ENCODE data around the gene UNC93B1.

DNA sequence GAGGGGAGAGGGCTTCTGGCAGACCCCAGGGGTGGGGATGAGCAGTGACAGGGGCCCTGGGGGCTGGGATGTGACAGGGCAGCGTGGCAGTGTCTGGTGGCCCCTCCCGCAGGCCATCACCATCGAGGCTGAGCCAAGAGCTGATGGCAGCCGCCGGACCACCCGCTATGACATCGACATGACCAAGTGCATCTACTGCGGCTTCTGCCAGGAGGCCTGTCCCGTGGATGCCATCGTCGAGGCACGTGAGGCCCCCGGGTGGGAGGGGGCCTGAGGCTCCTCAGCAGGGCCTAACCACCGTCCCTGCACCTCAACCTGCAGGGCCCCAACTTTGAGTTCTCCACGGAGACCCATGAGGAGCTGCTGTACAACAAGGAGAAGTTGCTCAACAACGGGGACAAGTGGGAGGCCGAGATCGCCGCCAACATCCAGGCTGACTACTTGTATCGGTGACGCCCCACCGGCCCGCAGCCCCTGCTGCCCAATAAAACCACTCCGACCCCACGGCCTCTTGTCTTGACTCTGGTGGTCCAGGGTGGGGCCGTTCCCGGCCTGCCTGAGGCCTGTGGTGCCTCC lies 32.3 kb upstream of the UNC93B1 start:
- TF ChIP-seq POLR2A (IDR thresholded peaks at IDR 0.05; ENCODE audit: low read length) (no peak), GATA1 (IDR thresholded peaks at IDR 0.05; ENCODE audit: low read depth, low read length) (no peak)

Measured in erythroblast (primary cell).